Liver (tissue), 9 donors: Measurements from ENCODE around the gene LAMA2. TPM values are rescaled to one million over a fixed set of nuclear protein-coding genes. Genes with fewer than 3 reads are reported as not detected.

Experiments
- DNase-seq: peaks from one replicate; pipeline ENCODE4 v3.0.0-alpha.2; 2017; ENCODE audit warnings: low spot score
- H3K27ac ChIP-seq, 2 donors: one replicate each; pipeline ENCODE4 v1.7.0; 2013; ENCODE audit warnings: inconsistent platforms in 2 of 2, low read length in 2 of 2, control low read depth in 1 of 2, low read depth in 1 of 2, mild to moderate bottlenecking in 1 of 2
- H3K27me3 ChIP-seq, 4 donors: one replicate each; pipeline versions ENCODE4 v1.6.1 to v1.7.0; 2013; ENCODE audit warnings: low read length in 3 of 4, inconsistent platforms in 1 of 4, mild to moderate bottlenecking in 1 of 4, moderate library complexity in 1 of 4; ENCODE audit not compliant: control insufficient read depth in 4 of 4, insufficient read depth in 4 of 4
- H3K36me3 ChIP-seq, 4 donors: one replicate each; pipeline versions ENCODE4 v1.6.1 to v1.7.0; 2013; ENCODE audit warnings: low read length in 3 of 4, mild to moderate bottlenecking in 3 of 4, low read depth in 1 of 4, moderate library complexity in 1 of 4; ENCODE audit not compliant: control insufficient read depth in 4 of 4, insufficient read depth in 3 of 4
- H3K4me1 ChIP-seq, 4 donors: one replicate each; pipeline versions ENCODE4 v1.6.1 to v1.7.0; 2013; ENCODE audit warnings: low read length in 3 of 4, mild to moderate bottlenecking in 3 of 4, moderate library complexity in 1 of 4; ENCODE audit not compliant: control insufficient read depth in 4 of 4, insufficient read depth in 4 of 4
- H3K4me3 ChIP-seq, 3 donors: one replicate each; pipeline versions ENCODE4 v1.6.1 to v1.7.0; 2013; ENCODE audit warnings: low read length in 3 of 3, control low read depth in 1 of 3, low read depth in 1 of 3, mild to moderate bottlenecking in 1 of 3
- H3K9ac ChIP-seq, 2 donors: one replicate each; pipeline ENCODE4 v1.7.0; 2013; ENCODE audit warnings: low read length in 2 of 2, mild to moderate bottlenecking in 2 of 2, moderate library complexity in 2 of 2, control low read depth in 1 of 2, low read depth in 1 of 2
- H3K9me3 ChIP-seq, 4 donors: one replicate each; pipeline versions ENCODE4 v1.6.1 to v1.7.0; 2013; ENCODE audit warnings: low read length in 3 of 4; ENCODE audit not compliant: control insufficient read depth in 4 of 4
- ATF3 ChIP-seq: IDR thresholded peaks from 2 replicates; pipeline ENCODE4 v1.6.1; 2016; ENCODE audit warnings: antibody characterized with exemption
- EGR1 ChIP-seq, 2 donors: IDR thresholded peaks; 2 replicates each; pipeline ENCODE4 v1.6.1; 2016 to 2018; ENCODE audit warnings: antibody characterized with exemption in 2 of 2, low read depth in 2 of 2
- FOXA1 ChIP-seq: IDR thresholded peaks from 2 replicates; pipeline ENCODE4 v1.6.1; 2016; ENCODE audit warnings: antibody characterized with exemption
- FOXA2 ChIP-seq: IDR thresholded peaks from 2 replicates; pipeline ENCODE4 v1.6.1; 2016; ENCODE audit warnings: antibody characterized with exemption
- GABPA ChIP-seq, 2 donors: IDR thresholded peaks in 1 of 2; conservative IDR thresholded peaks in 1 of 2; 2 replicates each; pipeline ENCODE4 v1.6.1; 2016; ENCODE audit warnings: antibody characterized with exemption in 2 of 2, mild to moderate bottlenecking in 1 of 2, moderate library complexity in 1 of 2
- HNF4A ChIP-seq, 2 donors: conservative IDR thresholded peaks; 2 replicates each; pipeline ENCODE4 v1.6.1; 2016; ENCODE audit warnings: antibody characterized with exemption in 2 of 2, mild to moderate bottlenecking in 2 of 2
- HNF4G ChIP-seq: IDR thresholded peaks from 2 replicates; pipeline ENCODE4 v1.6.1; 2016; ENCODE audit warnings: antibody characterized with exemption
- JUND ChIP-seq, 2 donors: IDR thresholded peaks; 2 replicates each; pipeline ENCODE4 v1.6.1; 2016; ENCODE audit warnings: antibody characterized with exemption in 2 of 2
- NR2F2 ChIP-seq: IDR thresholded peaks from 2 replicates; pipeline ENCODE4 v1.6.1; 2016; ENCODE audit warnings: antibody characterized with exemption
- RAD21 ChIP-seq, 2 donors: IDR thresholded peaks; 2 replicates each; pipeline ENCODE4 v1.6.1; 2016; ENCODE audit warnings: antibody characterized with exemption in 2 of 2, mild to moderate bottlenecking in 2 of 2
- REST ChIP-seq: IDR thresholded peaks from 2 replicates; pipeline ENCODE4 v1.6.1; 2016; ENCODE audit warnings: antibody characterized with exemption, mild to moderate bottlenecking
- SP1 ChIP-seq: IDR thresholded peaks from 2 replicates; pipeline ENCODE4 v1.6.1; 2018; ENCODE audit warnings: antibody characterized with exemption, mild to moderate bottlenecking
- TAF1 ChIP-seq: conservative IDR thresholded peaks from 2 replicates; pipeline ENCODE4 v1.6.1; 2016; ENCODE audit warnings: antibody characterized with exemption, mild to moderate bottlenecking
- YY1 ChIP-seq: IDR thresholded peaks from 2 replicates; pipeline ENCODE4 v1.6.1; 2016; ENCODE audit warnings: antibody characterized with exemption, mild to moderate bottlenecking
- ZBTB33 ChIP-seq: IDR thresholded peaks from 2 replicates; pipeline ENCODE4 v1.6.1; 2016; ENCODE audit warnings: antibody characterized with exemption
- WGBS: extraction: QIAGEN DNeasy Blood & Tissue Kit; methylation state at CpG from one replicate; pipeline ENCODE4 v1.1.7; 2013; 5-methylcytosine and 5-hydroxymethylcytosine counted together
- polyA plus RNA-seq, 2 donors: library from polyadenylated mRNA; stranded (reverse) in 1 of 2; unstranded in 1 of 2; fragments of 200-250 nt in 1 of 2; fragments of >200 nt in 1 of 2; fragmentation: Nextera tagmentation in 1 of 2; extraction: Ambion mirVana in 1 of 2; gene quantifications; one replicate each; pipeline versions ENCODE4 v1.2.1 to v1.2.3, GENCODE V29; 2013 to 2015
- total RNA-seq, 2 donors: library from RNA; depleted of rRNA; stranded (reverse); fragments of >200 nt; gene quantifications; one replicate each; pipeline ENCODE4 v1.2.3, GENCODE V29; 2014
- TF ChIP-seq, protein P1 (sequence below): fragments of 150-350 bp; IDR thresholded peaks from 2 replicates; pipeline ENCODE4 v1.5.1; 2017; ENCODE audit warnings: improper control_type of control experiment, low read depth, low read length; ENCODE audit not compliant: missing input control
- TF ChIP-seq, protein P2 (sequence below): IDR thresholded peaks from 2 replicates; pipeline ENCODE4 v1.6.1; 2016; ENCODE audit warnings: antibody characterized with exemption
- donor health status: healthy.
- donor health status: healthy.
- donor health status: healthy.
- donor health status: healthy.
- donor health status: healthy.

Gene LAMA2
- total and polyA plus RNA-seq, 4 donors: 1.3 to 17.0 (median 3.0) TPM

GRCh38 chr6:128870746-128871145 is 12.2 kb upstream of the LAMA2 start:
- no peak for DNase-seq

GRCh38 chr6:128874863-128875262 is 8.1 kb upstream of the LAMA2 start:
- Histone ChIP-seq H3K4me1 (no peaks in the 10 kb centered on the region), H3K27me3 (no peaks in the 10 kb centered on the region), H3K9me3 (no peaks in the 10 kb centered on the region), H3K4me3 (no peak overlapping the region), H3K36me3 (no peaks in the 10 kb centered on the region), H3K9ac (no peak overlapping the region), H3K27ac (no peak overlapping the region)
- DNase-seq: no peak
- TF ChIP-seq, protein P1, sequence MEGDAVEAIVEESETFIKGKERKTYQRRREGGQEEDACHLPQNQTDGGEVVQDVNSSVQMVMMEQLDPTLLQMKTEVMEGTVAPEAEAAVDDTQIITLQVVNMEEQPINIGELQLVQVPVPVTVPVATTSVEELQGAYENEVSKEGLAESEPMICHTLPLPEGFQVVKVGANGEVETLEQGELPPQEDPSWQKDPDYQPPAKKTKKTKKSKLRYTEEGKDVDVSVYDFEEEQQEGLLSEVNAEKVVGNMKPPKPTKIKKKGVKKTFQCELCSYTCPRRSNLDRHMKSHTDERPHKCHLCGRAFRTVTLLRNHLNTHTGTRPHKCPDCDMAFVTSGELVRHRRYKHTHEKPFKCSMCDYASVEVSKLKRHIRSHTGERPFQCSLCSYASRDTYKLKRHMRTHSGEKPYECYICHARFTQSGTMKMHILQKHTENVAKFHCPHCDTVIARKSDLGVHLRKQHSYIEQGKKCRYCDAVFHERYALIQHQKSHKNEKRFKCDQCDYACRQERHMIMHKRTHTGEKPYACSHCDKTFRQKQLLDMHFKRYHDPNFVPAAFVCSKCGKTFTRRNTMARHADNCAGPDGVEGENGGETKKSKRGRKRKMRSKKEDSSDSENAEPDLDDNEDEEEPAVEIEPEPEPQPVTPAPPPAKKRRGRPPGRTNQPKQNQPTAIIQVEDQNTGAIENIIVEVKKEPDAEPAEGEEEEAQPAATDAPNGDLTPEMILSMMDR: no peak
- TF ChIP-seq YY1 (no peak), RAD21 (IDR thresholded peaks at IDR 0.05) (no peak), ATF3 (no peak), ZBTB33 (no peak), EGR1 (IDR thresholded peaks at IDR 0.05; ENCODE audit: low read depth in 2 of 2) (no peak), JUND (IDR thresholded peaks at IDR 0.05) (no peak), FOXA1 (no peak), HNF4A (conservative IDR thresholded peaks at IDR 0.05) (no peak), TAF1 (no peak), GABPA (IDR thresholded peaks at IDR 0.05 in 1 of 2, conservative IDR thresholded peaks at IDR 0.05 in 1 of 2) (no peak), HNF4G (no peak), FOXA2 (no peak)
- TF ChIP-seq, protein P2, sequence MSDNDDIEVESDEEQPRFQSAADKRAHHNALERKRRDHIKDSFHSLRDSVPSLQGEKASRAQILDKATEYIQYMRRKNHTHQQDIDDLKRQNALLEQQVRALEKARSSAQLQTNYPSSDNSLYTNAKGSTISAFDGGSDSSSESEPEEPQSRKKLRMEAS: no peak

More at GRCh38 chr6:128870746-128871145, 12.2 kb upstream of the LAMA2 start:
- Histone ChIP-seq H3K36me3 (no peaks in the 10 kb centered on the region), H3K27me3 (no peaks in the 10 kb centered on the region), H3K27ac (no peak overlapping the region), H3K4me1 (no peaks in the 10 kb centered on the region), H3K4me3 (no peak overlapping the region), H3K9ac (no peak overlapping the region), H3K9me3 (no peaks in the 10 kb centered on the region)
- TF ChIP-seq REST (no peak), FOXA1 (no peak), FOXA2 (no peak), HNF4G (no peak), YY1 (no peak), ATF3 (no peak), NR2F2 (no peak), JUND (IDR thresholded peaks at IDR 0.05) (no peak), RAD21 (IDR thresholded peaks at IDR 0.05) (no peak), EGR1 (IDR thresholded peaks at IDR 0.05; ENCODE audit: low read depth in 2 of 2) (no peak), SP1 (no peak), GABPA (IDR thresholded peaks at IDR 0.05 in 1 of 2, conservative IDR thresholded peaks at IDR 0.05 in 1 of 2) (no peak), HNF4A (conservative IDR thresholded peaks at IDR 0.05) (no peak)
- WGBS: 68% methylated on average over 3 of the region's 3 CpGs
